ENCODE data around the gene PYROXD2.

Gene PYROXD2

DNA sequence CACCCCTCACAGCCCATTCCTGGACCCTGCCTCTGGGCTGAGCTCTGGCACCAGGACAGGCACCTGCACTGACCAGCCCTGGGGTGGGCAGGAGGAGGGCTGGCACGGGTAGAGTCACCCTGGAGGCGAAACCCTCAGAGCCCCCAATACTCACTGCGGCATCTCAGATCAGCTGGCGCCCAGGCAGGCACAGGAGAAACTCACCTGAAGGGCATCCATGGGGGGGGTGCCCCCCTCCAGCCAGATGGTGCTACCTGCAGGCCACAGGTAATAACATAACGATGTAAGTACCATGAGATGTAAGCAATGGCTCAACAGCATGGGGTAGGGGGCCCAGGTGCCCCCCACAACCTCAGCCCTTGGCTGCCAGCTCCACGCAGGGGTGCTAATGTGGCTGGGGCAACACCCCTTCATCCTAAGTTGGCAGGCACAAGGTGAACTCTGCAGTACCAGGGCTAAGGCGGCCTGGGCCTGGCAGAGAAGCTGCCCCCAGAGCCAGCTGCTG lies 12.1 kb upstream of the PYROXD2 start:
- TF ChIP-seq CREB1 (IDR thresholded peaks at IDR 0.05; ENCODE audit: low read depth) (no peak), EP300 (IDR thresholded peaks at IDR 0.05; ENCODE audit: borderline replicate concordance) (no peak), EGR1 (IDR thresholded peaks at IDR 0.05) (no peak), RAD21 (IDR thresholded peaks at IDR 0.05; ENCODE audit: low read depth) (no peak), FOXM1 (IDR thresholded peaks at IDR 0.05; ENCODE audit: borderline replicate concordance, low read depth) (no peak), TCF12 (IDR thresholded peaks at IDR 0.05; ENCODE audit: low read depth) (no peak), TEAD4 (IDR thresholded peaks at IDR 0.05) (no peak), ZBTB7A (IDR thresholded peaks at IDR 0.05; ENCODE audit: low read depth) (no peak)
- TF ChIP-seq, protein P1, sequence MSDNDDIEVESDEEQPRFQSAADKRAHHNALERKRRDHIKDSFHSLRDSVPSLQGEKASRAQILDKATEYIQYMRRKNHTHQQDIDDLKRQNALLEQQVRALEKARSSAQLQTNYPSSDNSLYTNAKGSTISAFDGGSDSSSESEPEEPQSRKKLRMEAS (IDR thresholded peaks at IDR 0.05) = no peak
- TF ChIP-seq, protein P2, sequence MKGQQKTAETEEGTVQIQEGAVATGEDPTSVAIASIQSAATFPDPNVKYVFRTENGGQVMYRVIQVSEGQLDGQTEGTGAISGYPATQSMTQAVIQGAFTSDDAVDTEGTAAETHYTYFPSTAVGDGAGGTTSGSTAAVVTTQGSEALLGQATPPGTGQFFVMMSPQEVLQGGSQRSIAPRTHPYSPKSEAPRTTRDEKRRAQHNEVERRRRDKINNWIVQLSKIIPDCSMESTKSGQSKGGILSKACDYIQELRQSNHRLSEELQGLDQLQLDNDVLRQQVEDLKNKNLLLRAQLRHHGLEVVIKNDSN (IDR thresholded peaks at IDR 0.05) = no peak

DNA sequence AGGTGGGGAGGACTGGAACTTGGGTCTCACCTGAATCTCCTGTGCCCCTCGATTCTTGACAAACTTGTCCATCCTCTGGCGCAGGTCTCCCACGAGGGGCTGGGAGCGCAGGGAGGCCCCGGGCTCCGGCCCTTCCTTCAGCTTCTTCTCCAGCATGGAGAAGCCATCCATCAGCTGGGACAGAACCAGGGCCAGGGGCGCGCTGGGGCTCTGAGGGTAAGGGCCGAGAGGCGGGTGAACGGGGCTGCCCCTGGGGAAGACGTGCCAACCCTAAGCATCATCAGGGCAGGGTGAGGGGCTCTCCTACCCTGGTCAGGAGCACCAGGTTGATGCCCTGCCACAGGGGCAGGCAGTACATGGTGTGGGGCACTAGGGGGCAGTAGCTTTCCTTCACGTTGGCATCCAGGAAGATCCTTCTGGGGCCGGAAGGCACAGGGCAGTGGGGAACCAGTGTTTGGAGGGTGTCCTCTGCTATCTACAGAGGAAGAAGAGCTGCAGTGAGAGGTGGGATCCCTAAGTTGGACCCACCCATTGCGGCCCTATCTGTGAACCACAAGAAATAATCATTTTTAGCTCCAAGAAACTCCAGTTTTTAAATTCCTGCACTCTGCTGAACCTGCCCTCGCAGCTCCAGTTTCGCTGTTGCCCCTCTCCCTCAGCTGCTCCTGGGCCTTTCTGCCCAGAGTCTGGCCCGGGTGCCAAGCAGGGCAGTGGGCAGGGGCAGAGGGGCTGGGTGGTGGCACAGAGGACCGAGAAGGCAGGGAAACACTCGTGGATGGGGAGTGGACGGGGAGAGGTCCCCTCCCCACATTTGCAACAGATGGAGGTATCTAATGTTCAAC lies 10.8 kb upstream of the PYROXD2 start:
- TF ChIP-seq YY1 (IDR thresholded peaks at IDR 0.05; ENCODE audit: low read depth) (0 out of 2 replicates have a peak, but pooled peaks have one; percentile 16), FOXM1 (IDR thresholded peaks at IDR 0.05; ENCODE audit: borderline replicate concordance, low read depth) (no peak), RAD21 (IDR thresholded peaks at IDR 0.05; ENCODE audit: low read depth) (peak; percentile 79)

DNA sequence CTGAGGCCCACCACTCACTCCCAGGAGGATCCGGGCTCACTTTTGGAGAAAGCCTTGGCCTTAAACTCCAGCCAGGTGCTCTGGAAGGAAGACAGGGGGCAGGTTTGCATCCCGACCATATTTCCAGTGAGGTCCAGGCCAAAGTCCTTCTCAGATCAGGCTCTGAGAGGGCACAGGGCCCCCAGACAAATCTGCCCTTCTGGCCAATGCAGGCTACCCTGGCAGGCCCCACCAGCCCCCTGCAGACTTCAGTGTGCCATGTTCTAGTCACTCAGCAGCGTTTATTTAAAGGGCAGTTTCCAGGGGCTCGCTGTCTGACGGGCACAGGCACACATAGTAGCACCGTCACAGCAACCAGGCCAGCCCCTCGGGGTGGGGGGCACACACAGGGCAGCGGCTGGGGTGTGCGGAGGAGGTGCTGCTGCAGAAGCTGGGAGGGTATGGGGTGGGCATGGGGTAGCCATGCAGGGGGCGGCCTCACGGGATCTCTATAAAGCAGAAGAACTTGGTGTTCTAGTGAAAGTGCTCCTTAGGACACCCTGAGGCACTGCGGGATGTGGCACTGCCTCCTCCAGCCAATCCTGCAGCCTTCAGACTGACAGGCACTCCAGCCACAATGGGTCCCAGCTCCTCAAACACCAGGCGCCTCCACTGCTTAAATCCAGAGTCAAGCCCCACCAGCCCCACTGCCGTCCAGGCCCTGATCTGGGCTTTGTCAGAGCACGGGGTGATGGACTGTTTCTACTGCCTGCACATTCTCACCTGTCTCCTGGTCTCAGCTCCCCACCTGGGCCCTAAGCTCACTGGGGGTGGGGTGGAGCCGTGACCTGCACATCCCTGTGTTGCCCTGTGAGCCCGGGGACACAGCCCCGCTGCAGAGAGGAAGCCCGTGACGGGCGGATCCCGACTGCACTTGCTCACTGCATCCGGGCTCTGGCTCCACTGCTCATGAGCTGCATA lies 9.6 kb upstream of the PYROXD2 start:
- TF ChIP-seq RAD21 (IDR thresholded peaks at IDR 0.05; ENCODE audit: low read depth) (no peak), CEBPB (IDR thresholded peaks at IDR 0.05) (no peak)

GRCh38 chr10:98423691-98424120 lies 8.7 kb upstream of the PYROXD2 start:
- TF ChIP-seq NFIC (IDR thresholded peaks at IDR 0.05) = no peak
- TF ChIP-seq, protein P2 (IDR thresholded peaks at IDR 0.05) = no peak

DNA sequence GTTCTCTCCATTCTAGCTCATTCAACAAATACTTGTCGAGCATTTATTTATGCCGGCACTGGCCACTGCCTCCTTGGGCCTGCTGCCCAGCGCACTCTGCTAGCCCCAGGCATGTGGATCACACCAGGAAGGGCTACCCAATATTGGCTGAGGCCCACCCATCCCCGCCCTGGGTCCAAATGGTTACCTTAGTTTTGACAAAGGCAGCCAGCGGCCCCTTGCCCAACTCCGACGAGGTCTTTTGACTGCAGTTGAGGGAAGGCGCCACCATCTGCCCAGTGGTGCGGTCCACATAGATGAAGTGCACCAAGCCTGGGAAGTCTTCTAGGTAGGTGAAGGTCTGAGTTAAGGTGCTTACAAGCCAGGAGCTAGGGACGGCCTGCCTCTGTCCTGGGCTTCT lies 7.2 kb upstream of the PYROXD2 start:
- TF ChIP-seq, protein P3, sequence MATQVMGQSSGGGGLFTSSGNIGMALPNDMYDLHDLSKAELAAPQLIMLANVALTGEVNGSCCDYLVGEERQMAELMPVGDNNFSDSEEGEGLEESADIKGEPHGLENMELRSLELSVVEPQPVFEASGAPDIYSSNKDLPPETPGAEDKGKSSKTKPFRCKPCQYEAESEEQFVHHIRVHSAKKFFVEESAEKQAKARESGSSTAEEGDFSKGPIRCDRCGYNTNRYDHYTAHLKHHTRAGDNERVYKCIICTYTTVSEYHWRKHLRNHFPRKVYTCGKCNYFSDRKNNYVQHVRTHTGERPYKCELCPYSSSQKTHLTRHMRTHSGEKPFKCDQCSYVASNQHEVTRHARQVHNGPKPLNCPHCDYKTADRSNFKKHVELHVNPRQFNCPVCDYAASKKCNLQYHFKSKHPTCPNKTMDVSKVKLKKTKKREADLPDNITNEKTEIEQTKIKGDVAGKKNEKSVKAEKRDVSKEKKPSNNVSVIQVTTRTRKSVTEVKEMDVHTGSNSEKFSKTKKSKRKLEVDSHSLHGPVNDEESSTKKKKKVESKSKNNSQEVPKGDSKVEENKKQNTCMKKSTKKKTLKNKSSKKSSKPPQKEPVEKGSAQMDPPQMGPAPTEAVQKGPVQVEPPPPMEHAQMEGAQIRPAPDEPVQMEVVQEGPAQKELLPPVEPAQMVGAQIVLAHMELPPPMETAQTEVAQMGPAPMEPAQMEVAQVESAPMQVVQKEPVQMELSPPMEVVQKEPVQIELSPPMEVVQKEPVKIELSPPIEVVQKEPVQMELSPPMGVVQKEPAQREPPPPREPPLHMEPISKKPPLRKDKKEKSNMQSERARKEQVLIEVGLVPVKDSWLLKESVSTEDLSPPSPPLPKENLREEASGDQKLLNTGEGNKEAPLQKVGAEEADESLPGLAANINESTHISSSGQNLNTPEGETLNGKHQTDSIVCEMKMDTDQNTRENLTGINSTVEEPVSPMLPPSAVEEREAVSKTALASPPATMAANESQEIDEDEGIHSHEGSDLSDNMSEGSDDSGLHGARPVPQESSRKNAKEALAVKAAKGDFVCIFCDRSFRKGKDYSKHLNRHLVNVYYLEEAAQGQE (IDR thresholded peaks at IDR 0.05; ENCODE audit: low read depth) = no peak
- no peak for TF ChIP-seq RAD21 (IDR thresholded peaks at IDR 0.05; ENCODE audit: low read depth)

DNA sequence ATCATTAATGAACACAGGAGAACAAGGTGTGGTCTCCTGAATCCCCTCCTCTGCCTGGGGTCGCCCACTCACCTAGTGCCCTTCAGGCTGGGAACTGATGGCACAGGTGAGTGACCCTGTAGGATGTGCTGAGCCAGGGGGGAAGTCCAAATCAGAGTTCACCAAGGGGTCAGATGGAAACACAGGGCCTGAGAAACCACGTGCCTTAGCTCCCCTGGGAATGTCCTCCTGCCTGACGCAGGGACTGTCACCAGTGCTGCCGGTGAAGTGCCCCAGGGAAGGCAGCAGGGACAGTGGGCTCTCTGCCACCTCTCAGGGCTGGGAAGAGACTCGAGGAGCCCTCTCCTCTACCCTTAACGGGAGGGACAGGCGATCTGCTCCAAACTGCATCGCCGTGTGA lies 5.8 kb upstream of the PYROXD2 start:
- no peak for TF ChIP-seq RAD21 (IDR thresholded peaks at IDR 0.05; ENCODE audit: low read depth)
- TF ChIP-seq, protein P2 (IDR thresholded peaks at IDR 0.05) = no peak
- TF ChIP-seq FOXM1 (IDR thresholded peaks at IDR 0.05; ENCODE audit: borderline replicate concordance, low read depth) = no peak
- TF ChIP-seq CEBPB (IDR thresholded peaks at IDR 0.05) = no peak
- no peak for TF ChIP-seq CREB1 (IDR thresholded peaks at IDR 0.05; ENCODE audit: low read depth)
- no peak for TF ChIP-seq YY1 (IDR thresholded peaks at IDR 0.05; ENCODE audit: low read depth)
- TF ChIP-seq TEAD4 (IDR thresholded peaks at IDR 0.05) = no peak

DNA sequence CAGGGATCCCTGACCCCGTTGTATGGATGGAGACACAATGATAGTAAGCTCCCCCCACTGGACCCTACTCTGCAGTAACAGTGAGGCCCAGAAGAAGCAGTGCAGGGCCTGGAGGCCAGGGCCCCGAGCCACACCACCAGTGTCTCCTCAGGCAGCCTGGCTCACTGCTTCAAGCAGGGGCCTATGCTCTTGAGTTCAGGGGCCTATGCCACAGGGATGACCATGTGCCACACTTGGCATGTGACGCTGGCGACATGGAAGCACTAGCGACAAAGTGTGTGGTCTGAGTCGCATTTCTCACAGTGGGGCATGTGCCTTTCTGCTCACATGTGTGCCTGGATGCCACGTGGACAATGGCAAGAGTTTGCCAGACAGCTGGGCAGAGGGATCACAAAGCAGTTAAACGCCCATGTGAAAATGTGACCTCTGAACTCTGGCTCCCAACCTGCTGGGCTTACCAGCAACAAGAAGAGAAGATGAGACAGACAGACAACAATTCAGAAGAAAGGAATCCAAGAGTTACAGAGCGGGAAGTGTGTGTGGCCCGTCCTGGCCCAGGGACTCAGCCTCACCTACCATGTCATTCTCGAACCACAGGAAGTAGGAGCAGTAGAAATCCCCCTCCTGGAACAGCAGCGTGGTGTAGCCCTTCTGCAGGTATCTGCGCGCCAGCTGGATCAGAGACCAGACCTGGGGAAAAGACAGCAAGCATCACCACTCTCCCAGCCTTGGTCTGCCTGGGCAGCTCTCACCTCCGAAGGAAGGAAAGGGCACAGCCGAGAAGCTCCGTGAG lies 4.7 kb upstream of the PYROXD2 start:
- TF ChIP-seq NFIC (IDR thresholded peaks at IDR 0.05) (no peak), FOXM1 (IDR thresholded peaks at IDR 0.05; ENCODE audit: borderline replicate concordance, low read depth) (no peak), TCF12 (IDR thresholded peaks at IDR 0.05; ENCODE audit: low read depth) (no peak), EGR1 (IDR thresholded peaks at IDR 0.05) (no peak), ZBTB7A (IDR thresholded peaks at IDR 0.05; ENCODE audit: low read depth) (no peak)
- TF ChIP-seq, protein P2 (IDR thresholded peaks at IDR 0.05) = no peak
- TF ChIP-seq, protein P3 (IDR thresholded peaks at IDR 0.05; ENCODE audit: low read depth) = no peak
